H9 (cell line): Measurements from ENCODE around the gene CDH5. TPM values are rescaled to one million over a fixed set of nuclear protein-coding genes. Genes with fewer than 3 reads are reported as not detected.

Experiments
- DNase-seq: peaks from one replicate; pipeline ENCODE4 v3.0.0-alpha.2; 2017
- H2AFZ ChIP-seq: one replicate; pipeline ENCODE4 v1.6.1; 2013; ENCODE audit warnings: mild to moderate bottlenecking, low read length, control low read depth, moderate library complexity
- H2AK5ac ChIP-seq: 2 replicates; pipeline ENCODE4 v1.6.1; 2013; ENCODE audit warnings: low read length, control low read depth, mixed read lengths; ENCODE audit not compliant: insufficient read length
- H2BK120ac ChIP-seq: one replicate; pipeline ENCODE4 v1.6.1; 2013; ENCODE audit warnings: low read depth, mild to moderate bottlenecking, low read length, control low read depth, inconsistent platforms; ENCODE audit not compliant: poor library complexity, severe bottlenecking
- H2BK12ac ChIP-seq: 2 replicates; pipeline ENCODE4 v1.6.1; 2013; ENCODE audit warnings: low read length, control low read depth, mixed read lengths, low read depth; ENCODE audit not compliant: insufficient read length
- H2BK15ac ChIP-seq: 2 replicates; pipeline ENCODE4 v1.6.1; 2013; ENCODE audit warnings: low read depth, low read length, control low read depth
- H2BK20ac ChIP-seq: one replicate; pipeline ENCODE4 v1.6.1; 2013; ENCODE audit warnings: low read depth, mild to moderate bottlenecking, low read length, control low read depth, inconsistent platforms; ENCODE audit not compliant: poor library complexity, severe bottlenecking
- H2BK5ac ChIP-seq: 2 replicates; pipeline ENCODE4 v1.6.1; 2013; ENCODE audit warnings: low read length, control low read depth, mixed read lengths; ENCODE audit not compliant: insufficient read length
- H3K14ac ChIP-seq: 2 replicates; pipeline ENCODE4 v1.6.1; 2013; ENCODE audit warnings: low read length, control low read depth; ENCODE audit not compliant: insufficient read depth
- H3K18ac ChIP-seq: 2 replicates; pipeline ENCODE4 v1.6.1; 2013; ENCODE audit warnings: low read depth, mild to moderate bottlenecking, mixed read lengths, low read length, control low read depth; ENCODE audit not compliant: insufficient read length
- H3K23ac ChIP-seq: 2 replicates; pipeline ENCODE4 v1.6.1; 2013; ENCODE audit warnings: low read length, control low read depth, mixed read lengths, low read depth; ENCODE audit not compliant: insufficient read length
- H3K23me2 ChIP-seq: 2 replicates; pipeline ENCODE4 v1.6.1; 2013; ENCODE audit warnings: low read depth, mild to moderate bottlenecking, mixed read lengths, low read length, control low read depth; ENCODE audit not compliant: insufficient read length, poor library complexity, severe bottlenecking
- H3K27ac ChIP-seq: 2 replicates; pipeline ENCODE4 v1.5.1; 2013; ENCODE audit warnings: low read length, control low read depth, mixed read lengths, low read depth; ENCODE audit not compliant: insufficient read length
- H3K27me3 ChIP-seq: 2 replicates; pipeline ENCODE4 v1.6.1; 2013; ENCODE audit warnings: low read length, control low read depth, inconsistent platforms; ENCODE audit not compliant: insufficient read depth
- H3K4ac ChIP-seq: 2 replicates; pipeline ENCODE4 v1.6.1; 2013; ENCODE audit warnings: low read depth, mild to moderate bottlenecking, control low read depth, inconsistent platforms, low read length, moderate library complexity
- H3K4me1 ChIP-seq: 2 replicates; pipeline ENCODE4 v1.6.1; 2013; ENCODE audit warnings: low read length, control low read depth, inconsistent platforms; ENCODE audit not compliant: insufficient read depth
- H3K4me2 ChIP-seq: 2 replicates; pipeline ENCODE4 v1.6.1; 2013; ENCODE audit warnings: low read length, control low read depth, mixed read lengths; ENCODE audit not compliant: insufficient read length, insufficient read depth
- H3K56ac ChIP-seq: 2 replicates; pipeline ENCODE4 v1.6.1; 2013; ENCODE audit warnings: low read depth, mild to moderate bottlenecking, mixed read lengths, low read length, control low read depth; ENCODE audit not compliant: insufficient read length
- H3K79me1 ChIP-seq: 2 replicates; pipeline ENCODE4 v1.6.1; 2013; ENCODE audit warnings: low read depth, mild to moderate bottlenecking, moderate library complexity, low read length, control low read depth, inconsistent platforms; ENCODE audit not compliant: insufficient read depth, poor library complexity, severe bottlenecking
- H3K79me2 ChIP-seq: 2 replicates; pipeline ENCODE4 v1.6.1; 2013; ENCODE audit warnings: low read length, control low read depth, inconsistent platforms; ENCODE audit not compliant: insufficient read depth
- H3K9ac ChIP-seq: 2 replicates; pipeline ENCODE4 v1.6.1; 2013; ENCODE audit warnings: low read length, control low read depth, mixed read lengths; ENCODE audit not compliant: insufficient read length; ENCODE audit errors: extremely low read depth
- H3K9me3 ChIP-seq: one replicate; pipeline ENCODE4 v1.6.1; 2013; ENCODE audit warnings: low read depth, low read length, inconsistent platforms; ENCODE audit not compliant: control insufficient read depth
- H3T11ph ChIP-seq: one replicate; pipeline ENCODE4 v1.6.1; 2013; ENCODE audit warnings: mild to moderate bottlenecking, low read length, control low read depth, inconsistent platforms
- H4K20me1 ChIP-seq: one replicate; pipeline ENCODE4 v1.6.1; 2013; ENCODE audit not compliant: control insufficient read depth, insufficient read length, insufficient read depth
- H4K5ac ChIP-seq: 2 replicates; pipeline ENCODE4 v1.6.1; 2013; ENCODE audit warnings: low read depth, mild to moderate bottlenecking, mixed read lengths, low read length, control low read depth; ENCODE audit not compliant: insufficient read length
- H4K8ac ChIP-seq: replicated peaks from 2 replicates; pipeline ENCODE4 v1.6.1; 2013; ENCODE audit warnings: low read length, control low read depth, mixed read lengths, low read depth; ENCODE audit not compliant: insufficient read length
- H4K91ac ChIP-seq: 2 replicates; pipeline ENCODE4 v1.6.1; 2013; ENCODE audit warnings: low read depth, mild to moderate bottlenecking, moderate library complexity, mixed read lengths, low read length, control low read depth; ENCODE audit not compliant: insufficient read length
- H3K27ac Mint-ChIP-seq, 3 experiments: 2 replicates in 2 of 3; 3 replicates in 1 of 3; pipeline ENCODE4 v1.8.0; 2020 to 2021; ENCODE audit warnings: mixed read lengths in 3 of 3, mild to moderate bottlenecking in 1 of 3, moderate library complexity in 1 of 3
- H3K27me3 Mint-ChIP-seq: 2 replicates; pipeline ENCODE4 v1.8.0; 2021; ENCODE audit warnings: low read depth, mild to moderate bottlenecking, moderate library complexity, mixed read lengths
- H3K36me3 Mint-ChIP-seq, 3 experiments: 2 replicates in 2 of 3; 3 replicates in 1 of 3; pipeline ENCODE4 v1.8.0; 2020 to 2021; ENCODE audit warnings: low read depth in 3 of 3, mixed read lengths in 3 of 3; ENCODE audit not compliant: insufficient read depth in 1 of 3
- H3K4me1 Mint-ChIP-seq, 2 experiments: 2 replicates each; pipeline ENCODE4 v1.8.0; 2020; ENCODE audit warnings: mixed read lengths in 2 of 2
- H3K4me3 Mint-ChIP-seq, 2 experiments: 2 replicates in 1 of 2; 3 replicates in 1 of 2; pipeline ENCODE4 v1.8.0; 2020 to 2021; ENCODE audit warnings: mild to moderate bottlenecking in 2 of 2, mixed read lengths in 2 of 2, moderate library complexity in 1 of 2
- H3K9me3 Mint-ChIP-seq, 2 experiments: 2 replicates in 1 of 2; 3 replicates in 1 of 2; pipeline ENCODE4 v1.8.0; 2020; ENCODE audit warnings: mild to moderate bottlenecking in 2 of 2, mixed read lengths in 2 of 2, moderate library complexity in 1 of 2
- CTCF ChIP-seq: fragments of 200-600 bp; sonication (generic); conservative IDR thresholded peaks from 3 replicates; pipeline ENCODE4 v1.8.0; 2021; ENCODE audit warnings: antibody characterized with exemption, mild to moderate bottlenecking
- WGBS: extraction: QIAGEN DNeasy Blood & Tissue Kit; methylation state at CpG from one replicate; pipeline ENCODE4 v1.1.7; 2013; ENCODE audit warnings: missing lambda C conversion rate, low lambda C conversion rate, mixed read lengths; ENCODE audit not compliant: insufficient read length; ENCODE audit errors: extremely low coverage; 5-methylcytosine and 5-hydroxymethylcytosine counted together
- total RNA-seq: library from RNA; stranded (reverse); gene quantifications from 2 replicates; pipeline ENCODE4 v1.2.1, GENCODE V29; 2021

CDH5 gene
- total RNA-seq, 1 experiment from 2014 or later: 0.20 TPM

- Histone ChIP-seq H3K4ac (no peak overlapping the region), H3K9ac (no peak overlapping the region), H3K79me1 (no peaks in the 10 kb centered on the region), H4K91ac (no peak overlapping the region), H3T11ph (no peak overlapping the region), H4K5ac (no peak overlapping the region), H3K9me3 (no peaks in the 10 kb centered on the region), H2AFZ (no peak overlapping the region), H4K20me1 (no peaks in the 10 kb centered on the region), H4K8ac (no peak overlapping the region), H3K27ac (no peak overlapping the region), H3K23ac (no peak overlapping the region), H2BK120ac (no peak overlapping the region), H3K14ac (no peak overlapping the region), H3K18ac (no peak overlapping the region), H3K56ac (no peak overlapping the region), H2BK15ac (no peak overlapping the region), H2BK5ac (no peak overlapping the region), H3K79me2 (no peaks in the 10 kb centered on the region), H3K23me2 (no peaks in the 10 kb centered on the region), H3K4me2 (no peak overlapping the region), H2AK5ac (no peak overlapping the region), H2BK20ac (no peak overlapping the region), H3K27me3 (no peaks in the 10 kb centered on the region), H2BK12ac (no peak overlapping the region), H3K4me1 (peaks cover 4% of the 10 kb centered on the region; the same call in 1 of the 2 replicates)
- Mint-ChIP-seq H3K27ac (no peak overlapping the region; a peak in 1 of 7 replicates), H3K9me3 (no peaks in the 10 kb centered on the region), H3K4me1 (peaks cover 19 to 45% of the 10 kb centered on the region in 2 experiments), H3K36me3 (no peaks in the 10 kb centered on the region), H3K4me3 (no peak overlapping the region), H3K27me3 (peaks cover 13% of the 10 kb centered on the region)
- TF ChIP-seq CTCF: no peak
- DNase-seq: no peak
- WGBS: no CpG with 5 or more reads among the region's 12 CpGs
Observed at GRCh38 chr16:66359811-66360608, 6.5 kb upstream of the CDH5 start.
